Measurements from ENCODE around the gene GLP1R. TPM values are rescaled to one million over a fixed set of nuclear protein-coding genes. Genes with fewer than 3 reads are reported as not detected.

GLP1R gene
- polyA plus RNA-seq, 1 donor (not counting 4 experiments of a cell fraction or from before 2014, with no cell fraction given): not detected

- H4K20me1 ChIP-seq (ENCODE audit: control insufficient read depth, extremely low read depth, insufficient read depth, low read length): peaks cover 2% of the 10 kb centered on the region
- H3K9ac ChIP-seq (ENCODE audit: control insufficient read depth, extremely low read depth, insufficient read depth, low read length): no peak overlapping the region
- FAIRE-seq (no peak), DNase-seq (ENCODE audit: low read depth, low spot score) (peak; percentile 7)
- dilution Hi-C loops (cut with MboI; ENCODE audit: extremely low pct_ligation_motif_present, low sequenced_read_pairs): no loop called here
- no peaks in the 10 kb centered on the region for H3K9me3 ChIP-seq (ENCODE audit: control insufficient read depth, low read depth, low read length)
- no peaks in the 10 kb centered on the region for H3K9me1 ChIP-seq (ENCODE audit: control insufficient read depth, extremely low read depth, insufficient read depth, low read length)
- H3K4me3 ChIP-seq (ENCODE audit: control insufficient read depth in 2 of 3, extremely low read depth in 1 of 3, insufficient read depth in 2 of 3, low read depth in 1 of 3, low read length in 3 of 3): no peak overlapping the region
- TF ChIP-seq EZH2 (IDR thresholded peaks at IDR 0.05; ENCODE audit: low read length): no peak
- TF ChIP-seq CTCF (optimal IDR thresholded peaks at IDR 0.05 in 1 of 3, IDR thresholded peaks at IDR 0.05 in 1 of 3, conservative IDR thresholded peaks at IDR 0.05 in 1 of 3; ENCODE audit: extremely low read depth in 1 of 3, insufficient read depth in 2 of 3, low read length in 3 of 3): no peak
- no peaks in the 10 kb centered on the region for H3K79me2 ChIP-seq (ENCODE audit: control insufficient read depth, insufficient read depth, low read length)
- no peak overlapping the region for H3K27ac ChIP-seq (ENCODE audit: control insufficient read depth, insufficient read depth, low read length)
- H3K36me3 ChIP-seq (ENCODE audit: control insufficient read depth in 2 of 2, extremely low read depth in 1 of 2, insufficient read depth in 2 of 2, low read length in 2 of 2): no peaks in the 10 kb centered on the region
- H3K4me2 ChIP-seq (ENCODE audit: control insufficient read depth, extremely low read depth, insufficient read depth, low read depth, low read length): no peak overlapping the region
- no peak overlapping the region for H2AFZ ChIP-seq (ENCODE audit: control insufficient read depth, low read length)
- H3K4me1 ChIP-seq (ENCODE audit: control insufficient read depth, extremely low read depth, insufficient read depth, low read length): no peaks in the 10 kb centered on the region
- no peaks in the 10 kb centered on the region for H3K27me3 ChIP-seq (ENCODE audit: control insufficient read depth, extremely low read depth, insufficient read depth, low read length)
These were observed 88.7 kb downstream of the GLP1R start for GRCh38 chr6:39137245-39137644.

Other genes starting within 250 kb of the GLP1R start
- 7.7 to 8.4 TPM (median 7.9 TPM) in 3 replicates for gene SAYSD1, start 66.4 kb downstream of the GLP1R start, polyA plus RNA-seq
- gene KCNK5, start 180.7 kb downstream of the GLP1R start, polyA plus RNA-seq: 0.02 to 0.03 TPM in 2 of 3 replicates, not detected in the other

Measured in keratinocyte (primary cell).